PC-3 (cell line): Measurements from ENCODE around the gene WDR90.

Experiments
- EZH2 ChIP-seq: fragments of 300-600 bp; sonication (generic); IDR thresholded peaks from one replicate; pipeline ENCODE4 v1.6.1; 2017; ENCODE audit warnings: antibody characterized with exemption, mild to moderate bottlenecking, low read length; ENCODE audit not compliant: unreplicated experiment
- EZH2phosphoT487 ChIP-seq: fragments of 300-600 bp; sonication (generic); IDR thresholded peaks from 2 replicates; pipeline ENCODE4 v1.6.1; 2018; ENCODE audit warnings: mild to moderate bottlenecking, antibody characterized with exemption, low read length, borderline replicate concordance
- TF ChIP-seq, protein P1 (sequence below): fragments of 300-600 bp; sonication (generic); conservative IDR thresholded peaks from 2 replicates; pipeline ENCODE4 v1.5.1; 2017; ENCODE audit warnings: antibody characterized with exemption, low read depth, mild to moderate bottlenecking, low read length

DNA sequence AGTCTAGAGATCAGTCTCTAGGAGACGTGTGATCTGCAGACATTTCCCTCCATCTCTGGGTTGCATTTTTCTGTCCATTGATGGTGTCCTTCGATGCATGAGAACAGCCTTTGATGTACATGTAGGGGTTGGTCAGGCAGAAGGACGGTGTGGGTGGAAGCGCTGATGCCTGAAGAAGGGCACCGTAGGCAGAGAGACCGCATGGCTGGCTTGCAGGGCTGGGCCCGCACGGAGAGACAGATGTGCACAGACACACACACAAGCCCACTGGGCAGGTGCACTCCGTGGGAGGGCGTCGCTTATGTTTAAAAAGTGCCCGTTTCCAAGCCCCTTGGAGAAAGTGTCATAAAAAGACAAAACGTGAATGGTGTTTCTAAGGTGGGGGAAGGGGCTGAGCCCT, 34.0 kb upstream of the WDR90 start:
- TF ChIP-seq, protein P1, sequence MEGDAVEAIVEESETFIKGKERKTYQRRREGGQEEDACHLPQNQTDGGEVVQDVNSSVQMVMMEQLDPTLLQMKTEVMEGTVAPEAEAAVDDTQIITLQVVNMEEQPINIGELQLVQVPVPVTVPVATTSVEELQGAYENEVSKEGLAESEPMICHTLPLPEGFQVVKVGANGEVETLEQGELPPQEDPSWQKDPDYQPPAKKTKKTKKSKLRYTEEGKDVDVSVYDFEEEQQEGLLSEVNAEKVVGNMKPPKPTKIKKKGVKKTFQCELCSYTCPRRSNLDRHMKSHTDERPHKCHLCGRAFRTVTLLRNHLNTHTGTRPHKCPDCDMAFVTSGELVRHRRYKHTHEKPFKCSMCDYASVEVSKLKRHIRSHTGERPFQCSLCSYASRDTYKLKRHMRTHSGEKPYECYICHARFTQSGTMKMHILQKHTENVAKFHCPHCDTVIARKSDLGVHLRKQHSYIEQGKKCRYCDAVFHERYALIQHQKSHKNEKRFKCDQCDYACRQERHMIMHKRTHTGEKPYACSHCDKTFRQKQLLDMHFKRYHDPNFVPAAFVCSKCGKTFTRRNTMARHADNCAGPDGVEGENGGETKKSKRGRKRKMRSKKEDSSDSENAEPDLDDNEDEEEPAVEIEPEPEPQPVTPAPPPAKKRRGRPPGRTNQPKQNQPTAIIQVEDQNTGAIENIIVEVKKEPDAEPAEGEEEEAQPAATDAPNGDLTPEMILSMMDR = no peak
- no peak for TF ChIP-seq EZH2phosphoT487
- no peak for TF ChIP-seq EZH2
